ENCODE data around the gene DECR2.
A peak's percentile ranks its signal among the peaks of the same experiment; 100 is the strongest.
"Not testable (repeated sequence)": the region's sequence is repeated elsewhere in the genome, so short reads cannot be mapped to it uniquely, and the experiment has no call there.

The DECR2 gene

GRCh38 chr16:379961-380761 is 21.5 kb upstream of the DECR2 start:
- no peak for DNase-seq

DNA sequence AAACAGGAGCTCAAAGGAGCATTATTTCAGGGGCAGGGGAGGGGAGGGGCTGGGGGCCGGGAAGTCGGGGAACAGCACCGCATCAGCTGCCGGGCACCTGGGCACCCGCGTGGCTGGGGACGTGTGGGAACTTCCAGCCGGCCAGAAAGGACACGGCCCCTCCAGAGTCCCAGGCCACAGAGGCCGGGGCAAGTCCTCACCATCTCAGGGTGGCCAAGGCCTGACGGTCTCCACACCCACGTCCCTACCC is 21.0 kb upstream of the DECR2 start:
- DNase-seq: no peak

GRCh38 chr16:381012-381788 is 20.5 kb upstream of the DECR2 start:
- peak; percentile 16 for DNase-seq

DNA sequence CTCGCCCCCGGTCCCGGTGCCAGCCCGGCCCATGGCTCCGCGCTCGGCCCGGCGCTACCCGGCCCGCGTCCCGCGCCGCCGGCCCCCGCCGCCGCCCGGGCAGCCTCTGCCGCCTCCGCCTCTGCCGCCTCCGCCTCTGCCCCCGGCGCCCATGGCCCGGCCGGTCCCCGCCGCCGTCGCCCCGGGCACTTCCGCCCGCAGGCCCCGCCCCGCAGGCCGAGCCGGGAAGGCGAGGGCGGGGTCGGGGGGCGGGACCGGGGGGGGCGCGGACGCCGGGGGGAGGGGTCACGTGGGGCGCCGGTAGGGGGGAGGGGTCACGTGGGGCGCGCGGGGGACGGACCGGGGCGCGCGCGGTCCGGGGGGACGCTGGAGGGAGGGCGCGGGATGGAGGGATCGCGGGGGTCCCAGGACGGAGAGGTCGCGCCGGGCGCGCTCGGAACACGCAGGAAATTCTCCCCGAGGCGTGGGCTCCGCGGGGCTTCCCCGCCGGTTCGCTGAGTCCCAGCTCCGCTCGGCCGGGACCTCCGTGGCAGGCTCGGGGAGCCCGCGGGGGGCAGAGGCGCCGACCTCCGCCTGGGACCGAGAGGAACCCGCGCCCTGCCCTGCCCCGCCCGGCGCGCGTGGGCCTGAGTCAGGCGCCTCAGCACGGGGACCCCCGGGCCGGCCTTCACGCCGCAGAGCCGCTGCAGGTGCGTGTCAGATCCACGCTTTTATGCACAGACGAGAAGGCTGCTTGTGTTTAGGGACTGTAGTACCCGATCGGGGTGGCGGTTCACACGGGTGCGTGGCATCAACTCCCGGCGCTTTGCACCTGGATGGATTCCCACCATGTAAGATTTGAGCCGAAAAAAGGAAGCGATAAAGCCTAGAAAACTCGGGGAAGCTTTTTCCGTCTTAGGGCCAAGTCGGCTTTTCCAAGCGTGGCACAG is 19.6 kb upstream of the DECR2 start, which contains the start of gene PGAP6:
Gene PGAP6 (minus strand): TSS at position 190 of the 929 bp plus-strand sequence. CDS start 157 bp downstream, at position 33.
- DNase-seq: peak; percentile 80

GRCh38 chr16:383326-384051 is 18.2 kb upstream of the DECR2 start:
- peak; percentile 32 for DNase-seq

DNA sequence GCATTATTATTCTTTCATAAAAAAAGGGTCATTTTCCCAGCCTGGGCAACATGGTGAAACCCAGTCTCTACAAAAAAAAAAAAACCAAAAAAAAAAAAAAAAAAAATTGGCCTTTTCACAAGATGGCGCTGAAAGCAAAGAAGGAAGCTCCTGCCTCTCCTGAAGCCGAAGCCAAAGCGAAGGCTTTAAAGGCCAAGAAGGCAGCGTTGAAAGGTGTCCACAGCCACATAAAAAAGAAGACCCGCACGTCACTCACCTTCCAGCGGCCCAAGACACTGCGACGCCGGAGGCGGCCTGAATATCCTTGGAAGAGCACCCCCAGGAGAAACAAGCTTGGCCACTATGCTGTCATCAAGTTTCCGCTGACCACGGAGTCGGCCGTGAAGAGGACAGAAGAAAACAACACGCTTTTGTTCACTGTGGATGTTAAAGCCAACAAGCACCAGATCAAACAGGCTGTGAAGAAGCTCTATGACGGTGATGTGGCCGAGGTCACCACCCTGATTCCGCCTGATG is 15.0 kb upstream of the DECR2 start:
- no peak for DNase-seq

DNA sequence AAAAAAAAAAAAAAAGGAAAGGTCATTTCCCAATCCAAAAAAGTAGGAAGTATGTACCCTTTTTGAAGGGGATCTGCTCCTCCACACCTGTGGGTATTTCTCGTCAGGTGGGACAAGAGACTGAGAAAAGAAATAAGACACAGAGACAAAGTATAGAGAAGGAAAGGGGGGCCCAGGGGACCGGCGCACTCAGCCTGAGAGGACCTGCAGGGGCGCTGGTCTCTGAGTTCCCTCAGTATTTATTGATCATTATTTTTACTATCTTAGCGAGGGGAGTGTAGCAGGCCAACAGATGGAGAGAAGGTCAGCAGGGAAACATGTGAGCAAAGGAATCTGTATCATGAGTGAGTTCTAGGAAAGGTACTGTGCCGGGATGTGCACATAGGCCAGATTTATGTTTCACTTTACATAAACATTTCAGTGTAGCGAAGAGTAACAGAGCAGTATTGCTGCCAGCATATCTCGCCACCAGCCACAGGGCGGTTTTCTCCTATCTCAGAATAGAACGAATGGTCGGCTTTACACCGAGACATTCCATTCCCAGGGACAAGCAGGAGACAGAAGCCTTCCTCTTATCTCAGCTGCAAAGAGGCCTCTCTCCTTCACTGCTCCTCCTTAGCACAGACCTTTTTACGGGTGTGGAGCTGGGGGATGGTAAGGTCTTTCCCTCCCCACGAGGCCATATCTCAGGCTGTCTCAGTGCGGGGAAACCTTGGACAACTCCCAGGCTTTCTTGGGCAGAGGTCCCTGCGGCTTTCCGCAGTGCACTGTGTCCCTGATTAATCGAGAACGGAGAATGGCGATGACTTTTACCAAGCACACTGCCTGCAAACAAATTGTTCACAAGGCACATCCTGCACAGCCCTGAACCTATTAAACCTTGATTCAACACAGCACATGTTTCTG is 13.7 kb upstream of the DECR2 start:
- DNase-seq: not testable (repeated sequence)

GRCh38 chr16:389352-389751 is 12.3 kb upstream of the DECR2 start:
- no peak for DNase-seq

- peak; percentile 69 for DNase-seq
Observed at GRCh38 chr16:391885-392335, 9.8 kb upstream of the DECR2 start.

- peak; percentile 77 for DNase-seq
Observed at GRCh38 chr16:392450-393030, 9.1 kb upstream of the DECR2 start.

- no peak for DNase-seq
Observed at GRCh38 chr16:396199-396598, 5.5 kb upstream of the DECR2 start.

DNA sequence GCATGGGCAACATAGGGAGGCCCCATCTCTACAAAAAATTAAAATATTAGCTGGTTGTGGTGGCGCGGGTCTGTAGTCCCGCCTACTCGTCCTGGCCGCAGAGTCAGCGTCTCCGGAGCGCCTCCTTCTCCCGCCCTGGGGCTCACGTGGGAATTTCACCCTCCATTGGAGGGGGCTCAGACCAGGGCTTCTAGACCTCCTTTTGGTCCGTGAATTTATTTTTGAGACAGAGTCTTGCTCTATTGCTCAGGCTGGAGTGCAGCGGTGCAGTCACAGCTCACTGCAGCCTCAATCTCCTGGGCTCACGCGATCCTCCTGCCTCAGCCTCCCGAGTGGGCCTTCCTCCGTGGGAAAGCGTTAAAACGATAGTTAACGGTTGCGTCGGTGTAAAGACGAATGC is 5.1 kb upstream of the DECR2 start:
- no peak for DNase-seq

GRCh38 chr16:397135-397661 is 4.5 kb upstream of the DECR2 start, which contains the start of gene NME4:
TSS of gene NME4 (plus strand) at chr16:397199. CDS start at chr16:397223, 24 bp downstream.
- DNase-seq: no peak

- DNase-seq: peak; percentile 23
Observed at GRCh38 chr16:397736-398332, 3.9 kb upstream of the DECR2 start.

DNA sequence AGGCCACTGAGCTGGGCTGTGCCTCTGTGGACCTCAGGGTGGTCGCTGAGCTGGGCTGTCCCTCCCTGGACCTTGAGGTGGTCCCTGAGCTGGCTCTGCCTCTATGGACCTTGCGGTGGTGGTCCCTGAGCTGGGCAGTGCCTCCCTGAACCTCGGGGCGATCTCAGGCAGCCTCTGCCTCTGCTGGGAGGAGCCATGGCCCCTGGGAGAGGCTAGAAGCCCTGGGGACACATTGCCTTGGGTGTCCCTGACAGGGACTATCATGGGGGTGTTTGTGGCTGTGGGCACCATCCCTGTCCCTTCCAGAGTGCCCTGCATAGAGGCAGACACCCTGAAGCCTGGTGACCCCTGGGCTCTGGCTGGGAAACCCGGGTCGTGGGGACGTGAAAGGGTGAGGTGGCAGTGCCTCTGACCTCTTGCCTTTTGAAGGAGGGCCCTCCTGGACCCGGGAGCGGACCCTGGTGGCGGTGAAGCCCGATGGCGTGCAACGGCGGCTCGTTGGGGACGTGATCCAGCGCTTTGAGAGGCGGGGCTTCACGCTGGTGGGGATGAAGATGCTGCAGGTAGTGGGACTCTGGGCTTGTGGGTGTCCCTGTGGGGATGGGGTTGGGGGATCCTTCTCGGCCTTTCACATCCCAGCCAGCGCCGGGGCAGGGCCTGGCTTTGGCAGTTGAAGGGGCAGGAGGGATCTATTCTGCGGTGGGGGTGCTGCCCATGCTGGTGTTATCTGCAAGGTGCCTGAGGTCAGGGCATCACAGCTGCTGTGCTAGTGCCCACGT is 2.9 kb upstream of the DECR2 start:
- no peak for DNase-seq

- DNase-seq: no peak
Observed at GRCh38 chr16:399340-400019, 2.2 kb upstream of the DECR2 start.

- no peak for DNase-seq
Observed at GRCh38 chr16:400061-400591, 1.6 kb upstream of the DECR2 start.

- no peak for DNase-seq
Observed at GRCh38 chr16:404971-405486, 3.3 kb downstream of the DECR2 start.

Measured in inflammatory macrophage treated with lipopolysaccharide for 4 hours (primary cell).